HG03378 (cell line): ENCODE results near the gene VIPR1.
A peak's percentile ranks its signal among the peaks of the same experiment; 100 is the strongest.
"Not testable (repeated sequence)": the region's sequence is repeated elsewhere in the genome, so short reads cannot be mapped to it uniquely, and the experiment has no call there.

Experiments used
- ATAC-seq: cut with Tn5 transposase; IDR thresholded peaks from one replicate; pipeline ENCODE4 v1.9.1; 2021; ENCODE audit warnings: mild to moderate bottlenecking, moderate library complexity; ENCODE audit not compliant: unreplicated experiment

The VIPR1 gene

DNA sequence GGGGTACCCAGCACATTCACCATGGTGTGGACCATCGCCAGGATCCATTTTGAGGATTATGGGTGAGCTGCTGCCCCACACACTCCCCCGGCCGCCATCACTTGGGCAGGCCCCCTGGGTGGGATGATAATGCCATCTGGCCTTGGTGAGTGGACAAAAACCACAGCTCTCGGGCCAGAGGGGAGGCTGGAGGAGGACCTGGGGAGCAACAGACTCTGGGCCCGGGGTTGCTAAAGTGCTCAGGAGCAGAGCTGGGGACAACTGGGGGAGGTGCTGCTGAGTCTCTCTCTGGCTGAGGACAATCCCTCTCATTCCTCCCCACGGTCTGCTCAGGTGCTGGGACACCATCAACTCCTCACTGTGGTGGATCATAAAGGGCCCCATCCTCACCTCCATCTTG lies 29.0 kb downstream of the VIPR1 start:
- ATAC-seq = no peak

DNA sequence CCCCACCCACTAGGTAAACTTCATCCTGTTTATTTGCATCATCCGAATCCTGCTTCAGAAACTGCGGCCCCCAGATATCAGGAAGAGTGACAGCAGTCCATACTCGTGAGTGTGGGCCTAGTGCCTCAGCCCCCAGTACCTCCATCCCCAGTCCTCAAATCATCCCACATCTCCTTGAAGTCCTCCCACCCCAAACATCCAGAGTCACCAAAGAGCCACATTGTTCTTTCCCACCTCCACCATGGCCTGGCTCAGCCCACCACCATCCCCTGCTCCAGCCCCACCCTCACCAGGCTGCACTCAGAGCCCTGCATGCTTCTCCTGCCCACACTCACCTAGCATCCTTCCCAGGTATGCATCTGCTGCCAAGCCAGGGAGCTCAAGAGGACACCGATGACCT lies 29.8 kb downstream of the VIPR1 start:
- ATAC-seq = no peak

DNA sequence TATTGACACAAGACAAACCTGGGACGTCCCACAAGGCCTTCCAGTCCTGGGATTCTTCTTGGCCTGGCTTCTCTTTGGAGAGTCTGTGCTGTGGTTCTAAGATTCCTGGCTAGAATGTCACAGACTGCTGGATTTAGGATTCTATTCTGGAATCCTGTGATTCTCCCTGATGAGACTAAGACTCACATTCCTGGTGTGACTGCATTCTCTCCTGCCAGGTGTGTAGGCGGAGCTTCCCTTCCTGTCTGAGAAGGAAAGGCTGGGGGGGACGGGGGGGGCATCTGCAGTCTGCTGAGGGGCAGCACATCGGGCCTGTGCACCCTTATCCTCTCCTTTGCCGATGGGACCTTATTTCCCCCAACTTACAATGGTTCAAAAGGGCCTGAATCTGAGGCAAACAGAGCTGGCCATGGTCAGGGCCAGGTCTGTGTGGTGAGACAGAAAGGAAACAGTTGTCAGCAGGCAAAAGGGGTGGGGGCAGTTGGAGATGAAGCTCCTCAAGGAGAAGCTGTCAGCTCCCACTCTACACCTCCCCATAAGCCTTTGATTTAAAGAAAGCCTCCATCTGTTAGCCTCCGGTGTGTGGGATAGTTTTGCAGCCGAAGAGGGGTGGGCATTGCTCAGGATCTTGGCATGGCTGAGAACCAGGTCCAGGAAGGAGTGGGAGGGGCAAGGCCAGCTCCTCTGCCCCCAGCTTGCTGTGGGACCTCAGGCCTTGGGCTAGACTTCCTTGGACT lies 30.9 kb downstream of the VIPR1 start:
- ATAC-seq = no peak

DNA sequence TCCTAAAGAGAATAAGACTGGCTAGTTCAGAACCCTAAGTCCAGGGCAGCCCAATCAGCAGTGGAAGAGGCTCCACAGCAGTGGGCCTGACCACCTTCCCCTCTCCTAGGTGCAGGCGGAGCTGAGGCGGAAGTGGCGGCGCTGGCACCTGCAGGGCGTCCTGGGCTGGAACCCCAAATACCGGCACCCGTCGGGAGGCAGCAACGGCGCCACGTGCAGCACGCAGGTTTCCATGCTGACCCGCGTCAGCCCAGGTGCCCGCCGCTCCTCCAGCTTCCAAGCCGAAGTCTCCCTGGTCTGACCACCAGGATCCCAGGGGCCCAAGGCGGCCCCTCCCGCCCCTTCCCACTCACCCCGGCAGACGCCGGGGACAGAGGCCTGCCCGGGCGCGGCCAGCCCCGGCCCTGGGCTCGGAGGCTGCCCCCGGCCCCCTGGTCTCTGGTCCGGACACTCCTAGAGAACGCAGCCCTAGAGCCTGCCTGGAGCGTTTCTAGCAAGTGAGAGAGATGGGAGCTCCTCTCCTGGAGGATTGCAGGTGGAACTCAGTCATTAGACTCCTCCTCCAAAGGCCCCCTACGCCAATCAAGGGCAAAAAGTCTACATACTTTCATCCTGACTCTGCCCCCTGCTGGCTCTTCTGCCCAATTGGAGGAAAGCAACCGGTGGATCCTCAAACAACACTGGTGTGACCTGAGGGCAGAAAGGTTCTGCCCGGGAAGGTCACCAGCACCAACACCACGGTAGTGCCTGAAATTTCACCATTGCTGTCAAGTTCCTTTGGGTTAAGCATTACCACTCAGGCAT lies 33.7 kb downstream of the VIPR1 start:
- ATAC-seq = no peak

DNA sequence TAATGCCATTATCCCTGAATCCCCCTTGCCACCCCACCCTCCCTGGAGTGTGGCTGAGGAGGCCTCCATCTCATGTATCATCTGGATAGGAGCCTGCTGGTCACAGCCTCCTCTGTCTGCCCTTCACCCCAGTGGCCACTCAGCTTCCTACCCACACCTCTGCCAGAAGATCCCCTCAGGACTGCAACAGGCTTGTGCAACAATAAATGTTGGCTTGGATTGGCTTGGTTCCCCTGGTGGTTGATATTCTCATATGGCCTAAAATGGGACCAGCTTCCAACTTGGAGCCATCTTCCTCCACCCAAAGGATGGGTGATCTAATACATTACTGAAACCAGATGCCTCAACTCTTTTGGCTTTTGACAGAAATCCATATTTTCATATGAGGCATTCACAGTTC lies 34.9 kb downstream of the VIPR1 start:
- ATAC-seq = no peak

DNA sequence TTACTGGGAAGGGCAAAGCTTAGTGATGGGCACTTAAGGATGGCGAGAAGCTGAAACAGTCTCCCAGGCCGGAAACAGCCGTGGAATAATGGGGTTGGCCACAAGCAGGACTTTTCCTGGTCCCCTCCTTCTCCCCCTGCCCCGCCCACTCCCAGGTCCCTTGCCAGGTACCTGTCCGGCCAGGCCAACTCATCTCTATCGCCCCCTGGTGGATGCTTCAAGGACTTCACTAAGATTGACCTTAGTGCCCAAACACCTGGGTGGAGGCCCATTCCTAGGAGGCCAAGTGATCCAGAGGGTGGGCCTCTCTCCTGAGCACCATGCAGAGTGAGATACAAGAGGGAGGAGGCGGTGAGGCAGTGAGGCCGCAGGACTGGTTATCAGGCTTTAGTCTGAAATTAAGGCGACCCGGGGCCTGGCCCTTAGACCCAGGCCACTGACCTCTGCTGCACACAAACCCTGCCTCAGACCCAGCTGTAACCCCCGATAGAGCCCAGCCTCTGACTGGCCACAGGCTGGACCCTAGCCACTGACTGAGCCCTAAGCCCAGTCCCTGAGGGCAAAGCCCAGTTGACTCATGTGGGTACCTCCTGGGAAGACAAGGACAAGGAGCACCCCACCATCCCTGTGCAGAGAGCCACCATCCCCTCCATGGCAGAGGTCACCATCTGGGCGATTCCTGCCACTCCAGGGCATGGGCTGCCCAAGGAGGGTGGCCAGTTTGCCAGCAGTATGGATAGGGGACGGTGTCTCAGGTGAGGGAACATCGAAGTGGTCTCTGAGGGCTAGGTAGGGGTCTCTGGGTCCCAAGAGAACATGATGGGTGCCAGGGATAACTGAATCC lies 37.6 kb downstream of the VIPR1 start:
- ATAC-seq = no peak

DNA sequence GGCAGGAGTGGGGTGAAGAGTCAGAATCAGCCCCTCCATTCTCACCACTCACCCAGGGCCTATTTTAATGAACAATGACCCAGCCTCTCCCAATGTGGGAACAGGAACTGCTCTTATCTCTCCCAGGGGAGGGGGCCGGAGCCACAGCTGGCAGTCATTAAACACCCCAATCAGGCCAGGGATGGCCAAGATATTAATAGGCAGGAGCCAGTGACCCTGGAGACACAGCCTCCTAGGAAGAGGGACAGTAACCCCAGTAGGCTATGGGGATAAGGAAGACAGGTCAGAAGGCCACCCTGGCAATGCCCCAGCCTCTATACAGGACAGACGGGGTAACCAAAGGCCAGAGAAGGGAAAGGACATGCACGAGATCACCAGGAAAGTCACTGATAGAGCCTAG lies 38.6 kb downstream of the VIPR1 start:
- ATAC-seq = no peak

DNA sequence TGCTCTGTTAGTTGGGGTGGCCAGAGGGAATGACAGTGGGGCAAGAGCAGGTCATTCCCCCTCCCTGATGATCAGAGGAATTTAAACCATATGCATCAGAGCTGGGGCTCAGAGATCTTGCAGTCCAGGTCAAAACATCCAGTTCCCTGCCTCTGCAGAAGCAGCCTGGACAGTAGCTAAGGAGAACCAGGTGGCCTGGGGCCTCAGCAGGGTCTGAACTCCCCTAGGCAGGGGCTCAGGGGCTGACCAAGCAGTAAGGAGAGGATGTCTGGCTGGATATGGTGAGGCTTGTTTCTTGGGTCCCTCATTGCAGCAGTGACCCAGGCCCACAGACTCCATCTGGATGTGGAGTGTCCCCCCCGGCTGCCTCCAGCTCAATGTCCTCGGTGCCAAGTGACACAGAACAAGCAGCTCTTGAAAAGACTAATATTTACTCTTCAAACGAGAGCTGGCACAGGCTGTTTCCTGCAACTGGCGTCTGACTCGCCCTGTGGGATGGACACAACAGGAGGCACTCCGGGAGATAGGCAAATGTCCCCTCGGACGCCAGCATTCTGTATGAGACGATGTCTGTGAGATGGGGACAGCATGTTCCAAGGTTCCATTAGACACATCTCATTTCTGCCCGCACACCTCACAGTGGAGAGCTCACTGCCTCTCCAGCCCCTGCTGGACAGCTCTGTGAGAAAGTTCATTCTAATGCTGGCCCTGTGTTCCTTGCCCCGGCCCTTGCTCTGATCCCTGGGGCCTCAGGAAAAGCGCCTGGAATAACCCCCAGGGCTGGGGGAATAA lies 42.2 kb downstream of the VIPR1 start:
- no peak for ATAC-seq

DNA sequence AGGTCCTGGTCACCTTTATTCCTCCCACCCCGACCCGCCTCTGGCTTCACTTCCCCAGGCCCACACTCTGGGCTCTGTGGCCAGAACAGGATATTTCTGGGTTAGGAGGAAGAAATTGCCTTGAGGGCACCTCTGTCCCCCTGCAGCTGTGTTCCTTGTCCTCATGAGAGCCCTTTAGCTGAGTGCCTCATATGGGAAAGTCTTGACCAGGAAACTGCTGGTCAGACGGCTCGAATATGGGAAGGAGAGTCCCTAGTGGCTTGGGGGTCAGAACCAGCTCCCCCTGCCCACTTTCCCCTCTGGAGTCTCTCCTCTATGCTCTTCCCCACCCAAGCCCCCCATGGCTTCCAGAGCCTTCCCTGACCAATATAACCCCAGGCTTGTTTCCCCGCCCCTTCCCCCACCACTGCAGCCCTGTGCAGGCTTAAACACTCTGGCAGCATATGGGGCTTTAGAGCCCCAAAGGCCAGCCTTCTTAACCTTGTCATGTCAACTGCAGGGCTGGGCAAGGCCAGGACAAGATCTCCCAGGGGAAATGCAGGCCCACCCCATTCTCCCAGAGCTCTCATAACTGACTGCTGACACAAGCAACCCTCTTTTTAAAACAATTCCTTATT lies 42.9 kb downstream of the VIPR1 start:
- ATAC-seq = no peak

DNA sequence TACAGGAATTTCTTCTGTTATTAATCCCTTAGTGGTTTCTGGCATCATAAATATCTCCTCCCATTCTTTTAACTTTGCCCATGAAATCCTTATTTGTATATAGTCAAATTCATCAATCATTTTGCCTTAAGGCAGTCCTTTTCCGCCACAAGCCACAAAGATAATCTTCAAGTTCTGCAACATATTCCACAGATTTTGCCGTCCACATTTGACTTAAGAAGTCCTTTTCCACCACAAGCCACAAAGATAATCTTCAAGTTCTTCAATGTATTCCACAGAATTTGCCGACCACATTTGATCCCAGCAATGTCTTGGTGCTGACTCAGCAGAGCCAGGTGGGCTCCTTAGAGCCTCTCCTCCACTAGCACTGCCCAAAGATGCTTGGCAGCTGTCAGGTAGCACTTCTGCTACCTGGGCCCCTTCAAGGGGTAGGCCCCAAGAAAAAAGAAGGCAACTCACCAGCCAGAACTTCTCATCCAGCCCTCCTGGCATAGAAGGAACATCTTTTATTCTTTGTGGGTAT lies 44.3 kb downstream of the VIPR1 start:
- no peak for ATAC-seq

DNA sequence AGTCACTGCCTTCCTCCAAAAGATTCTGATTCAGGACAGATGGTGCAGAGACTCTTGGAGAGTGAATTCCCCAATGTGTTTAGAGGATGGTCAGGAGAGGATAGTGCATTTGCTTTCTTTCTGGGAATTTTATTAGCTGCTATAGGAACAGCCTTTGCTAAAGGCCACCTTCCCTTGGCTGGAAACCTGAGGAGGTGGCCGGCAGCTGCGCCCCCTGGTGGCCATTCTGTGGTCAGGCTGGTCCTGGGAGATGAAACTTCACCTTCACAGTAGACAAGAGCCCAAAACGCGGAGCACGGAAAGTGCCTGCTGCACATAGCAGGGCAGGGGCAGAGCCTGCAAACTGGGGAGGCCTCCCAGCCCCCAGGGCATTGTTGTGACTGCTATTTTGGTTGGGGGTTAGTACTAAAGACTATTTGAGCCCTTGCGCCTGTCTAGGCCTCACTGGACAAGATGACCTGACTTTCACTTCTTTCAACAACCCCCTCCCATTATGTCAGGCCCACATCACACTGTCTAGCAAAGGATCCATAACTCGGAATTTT lies 45.0 kb downstream of the VIPR1 start:
- no peak for ATAC-seq

DNA sequence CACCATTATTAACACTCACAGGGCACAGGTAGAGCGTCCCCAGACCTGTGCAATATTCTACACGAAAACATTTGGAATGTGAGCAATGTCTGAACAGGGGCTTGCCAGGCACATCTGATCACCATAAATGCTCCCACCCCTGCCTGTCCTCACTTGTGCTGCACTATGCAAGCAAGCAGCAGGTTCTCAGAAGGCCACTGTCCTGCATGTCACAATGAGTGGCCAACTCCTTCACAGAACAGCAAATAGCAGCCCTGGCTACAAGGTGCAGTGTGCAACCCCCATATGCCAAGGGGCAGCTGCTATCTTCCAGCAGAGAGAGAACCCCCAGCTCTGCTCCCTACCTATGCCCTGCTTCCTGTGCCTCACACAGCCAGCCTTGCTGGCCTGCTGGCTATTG lies 46.7 kb downstream of the VIPR1 start:
- no peak for ATAC-seq

DNA sequence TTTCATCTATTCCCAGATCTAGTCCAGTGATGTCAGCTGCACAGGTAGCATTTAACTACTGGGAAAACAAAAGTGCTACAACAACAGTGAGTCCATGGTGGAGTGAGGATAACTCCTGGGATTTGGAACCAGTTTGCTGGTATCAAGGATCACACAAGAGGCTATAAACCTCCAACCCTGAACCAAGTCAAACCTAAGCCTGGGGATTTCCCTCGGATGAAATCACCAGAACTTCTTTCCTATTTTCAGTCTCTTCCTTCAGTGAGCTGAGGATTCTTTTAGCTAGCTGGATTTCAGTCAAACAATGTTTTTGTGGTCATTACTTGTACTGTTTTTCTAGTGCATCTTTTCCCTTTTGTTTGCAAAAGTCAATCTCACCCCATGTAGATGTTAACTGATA lies 47.8 kb downstream of the VIPR1 start:
- no peak for ATAC-seq

DNA sequence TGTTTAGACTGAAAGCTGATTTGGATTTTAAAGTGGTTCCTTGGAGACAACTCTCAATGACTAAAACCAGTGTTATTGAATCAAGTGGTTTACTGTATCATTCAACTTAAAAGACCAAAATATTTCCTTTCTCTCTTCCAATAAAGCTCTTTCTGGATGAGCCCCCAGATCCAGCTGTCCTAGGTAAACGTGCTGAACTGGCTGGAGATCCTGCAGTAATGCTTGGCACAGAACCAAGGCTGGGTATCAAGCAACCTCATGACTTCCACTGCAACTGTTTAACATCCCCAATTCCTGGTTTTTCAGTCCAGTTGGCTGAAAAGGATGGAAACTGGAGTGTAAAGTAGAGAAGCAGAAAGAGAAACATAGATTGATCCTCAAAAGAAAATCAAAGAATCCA lies 50.4 kb downstream of the VIPR1 start:
- ATAC-seq = no peak

DNA sequence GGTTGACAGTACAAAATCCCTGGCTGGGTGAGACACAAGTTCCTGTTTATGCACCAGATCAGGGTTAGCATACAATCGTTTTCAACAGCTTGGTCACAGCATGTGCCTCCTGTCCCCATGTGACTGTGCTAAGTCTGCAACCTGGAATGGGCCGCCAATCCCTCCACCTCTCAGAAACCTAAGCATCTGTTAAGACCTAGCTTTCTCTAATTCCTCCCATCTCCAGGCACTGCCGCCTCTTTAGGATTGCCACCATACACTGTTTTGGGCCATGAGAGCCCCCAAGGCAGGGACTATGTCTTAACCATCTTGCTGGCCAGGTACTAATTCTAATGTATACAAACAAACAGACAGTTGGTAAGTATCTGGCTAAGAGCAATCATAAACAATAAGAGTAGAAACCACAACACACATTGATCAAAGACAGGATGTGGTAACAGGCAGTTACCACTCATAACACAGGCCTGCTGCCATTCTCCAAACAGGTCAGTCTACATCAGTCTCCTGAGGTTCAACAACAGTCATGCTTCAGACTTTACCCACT lies 53.7 kb downstream of the VIPR1 start:
- ATAC-seq = peak; percentile 77

DNA sequence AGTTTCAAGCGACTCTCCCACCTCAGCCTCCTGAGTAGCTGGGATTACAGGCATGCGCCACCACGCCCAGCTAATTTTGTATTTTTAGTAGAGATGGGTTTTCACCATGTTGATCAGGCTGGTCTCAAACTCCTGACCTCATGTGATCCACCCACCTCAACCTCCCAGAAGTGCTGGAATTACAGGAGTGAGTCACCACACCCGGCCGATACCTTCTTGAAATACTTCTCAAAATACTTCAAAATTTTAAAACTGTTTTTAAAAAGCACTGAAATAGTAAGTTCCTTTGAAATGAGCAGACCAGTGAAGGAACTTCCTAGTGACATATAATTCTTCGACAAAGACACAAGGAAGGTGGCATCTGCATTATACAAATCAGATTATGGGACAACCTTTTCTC lies 54.4 kb downstream of the VIPR1 start:
- not testable (repeated sequence) for ATAC-seq

DNA sequence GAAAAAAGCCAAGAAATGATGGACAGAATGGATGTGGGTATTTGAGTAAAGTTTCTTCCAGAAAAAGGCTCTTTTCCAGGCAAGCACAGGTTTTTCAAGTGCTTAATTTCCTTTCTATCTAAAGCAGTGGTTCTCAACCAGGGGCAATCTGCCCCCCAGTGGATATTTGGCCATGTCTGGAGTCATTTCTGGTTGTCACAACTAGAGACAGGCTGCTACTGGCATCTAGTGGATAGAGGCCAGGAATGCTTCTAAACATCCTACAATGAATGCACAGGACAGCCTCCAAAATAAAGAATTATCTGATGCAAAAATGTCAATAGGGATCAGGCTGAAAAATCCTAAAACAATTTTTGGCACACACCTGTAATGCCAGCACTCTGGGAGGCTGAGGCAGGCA lies 55.4 kb downstream of the VIPR1 start:
- ATAC-seq = no peak

DNA sequence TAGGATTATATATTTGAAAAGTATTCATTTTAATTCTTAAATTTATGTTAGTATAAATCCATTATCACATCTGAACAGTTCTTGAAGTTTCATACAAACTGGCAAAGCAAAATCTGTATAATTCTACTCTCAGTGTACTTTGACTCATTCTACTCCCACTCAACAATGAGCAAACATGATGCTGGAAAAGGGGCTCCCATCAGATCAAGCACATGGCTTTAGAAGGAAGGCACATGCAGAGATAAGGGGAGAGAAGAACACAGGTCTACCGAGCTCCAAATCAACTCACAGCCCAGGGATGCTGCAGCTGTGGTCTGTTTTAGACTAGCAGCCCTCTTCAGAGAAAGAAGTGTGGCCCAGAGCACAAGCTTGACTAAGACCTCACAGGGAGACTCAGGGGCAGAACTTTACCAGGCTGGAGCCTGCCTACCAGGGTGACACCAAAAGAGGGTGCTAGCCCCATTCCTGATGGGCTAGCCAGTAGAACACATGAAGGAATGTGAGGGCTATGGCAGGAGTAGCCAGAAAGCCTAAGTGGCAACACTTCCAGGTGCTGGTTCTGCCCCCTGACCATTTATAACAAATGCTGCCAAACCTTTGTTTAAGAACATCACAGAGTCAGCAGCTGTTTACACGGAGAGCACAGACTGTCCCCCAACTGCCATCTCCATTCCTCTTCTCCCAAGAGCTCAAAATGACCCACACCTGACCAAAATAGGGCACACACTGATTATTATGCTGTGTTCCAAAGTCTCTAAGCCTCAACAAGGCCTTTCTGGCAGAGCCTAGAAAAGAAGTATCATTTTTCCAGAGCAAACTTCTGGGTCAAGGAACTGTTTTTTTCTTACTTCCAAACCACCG lies 59.8 kb downstream of the VIPR1 start:
- no peak for ATAC-seq
